Left lobe of liver (tissue), 2 donors: Measurements from ENCODE around the gene CAMTA1. TPM values are rescaled to one million over a fixed set of nuclear protein-coding genes. Genes with fewer than 3 reads are reported as not detected.

Experiments
- ATAC-seq: fragments of 200-7000 bp; cut with Tn5 transposase; one replicate; pipeline ENCODE4 v1.9.1; 2020; ENCODE audit warnings: mild to moderate bottlenecking, moderate library complexity
- DNase-seq: peaks from one replicate; pipeline ENCODE4 v3.0.0-alpha.2; 2020; ENCODE audit warnings: low spot score
- total RNA-seq: library from RNA; stranded (reverse); gene quantifications from one replicate; pipeline ENCODE4 v1.2.1, GENCODE V29; 2021
- donor health status: DM: no; HTN: no; CAD: no; lungs with moderate emphysema.
- donor health status: DM: no; HTN: yes; CAD: no.

CAMTA1 gene
- total RNA-seq, 1 donor from 2014 or later: 33.6 TPM

DNA sequence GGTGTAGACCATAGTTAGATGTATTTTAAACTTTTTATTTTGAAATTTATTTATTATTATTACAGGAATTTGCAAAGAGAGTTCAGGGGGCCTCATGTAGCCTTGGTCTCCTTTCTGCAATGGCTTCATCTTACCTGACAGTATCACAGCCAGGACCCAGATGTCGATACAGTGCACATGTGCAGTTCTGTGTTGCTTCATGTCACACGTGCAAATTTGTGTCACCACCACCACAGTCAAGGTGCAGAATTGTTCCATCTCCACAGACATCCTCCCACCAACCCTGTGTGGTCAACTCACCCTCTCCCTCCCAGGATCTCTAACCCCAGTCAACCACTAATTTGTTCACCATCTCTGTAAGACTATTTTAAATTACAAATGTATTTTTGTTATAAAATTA lies 184.5 kb downstream of the CAMTA1 start:
- ATAC-seq (no peak), DNase-seq (no peak)

- DNase-seq: no peak
- ATAC-seq: no peak
Observed at GRCh38 chr1:6970221-6970620, 185.0 kb downstream of the CAMTA1 start.

- DNase-seq: no peak
- ATAC-seq: no peak
Observed at GRCh38 chr1:6971048-6971447, 185.8 kb downstream of the CAMTA1 start.

GRCh38 chr1:6971699-6972098 lies 186.4 kb downstream of the CAMTA1 start:
- no peak for ATAC-seq
- DNase-seq: no peak

DNA sequence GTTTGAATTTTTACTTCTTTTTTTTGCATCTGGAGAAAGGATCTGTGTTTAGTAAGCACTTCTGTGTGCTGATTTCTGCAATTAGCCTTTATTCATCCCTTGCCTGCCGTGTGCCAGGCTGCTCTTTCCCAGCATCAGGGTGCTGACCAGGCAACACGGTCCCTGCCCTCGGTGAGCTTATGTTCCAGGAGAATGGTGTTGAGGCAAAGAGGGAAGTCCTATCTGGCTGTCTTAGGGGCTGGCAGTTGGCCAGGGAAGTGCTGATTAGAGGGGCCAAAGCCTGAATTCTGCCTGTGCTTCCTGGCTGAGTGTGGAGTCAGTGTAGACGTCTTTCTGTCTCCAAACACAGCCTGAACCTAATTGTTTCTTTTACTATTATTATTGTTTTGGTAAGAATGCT lies 187.1 kb downstream of the CAMTA1 start:
- ATAC-seq (no peak), DNase-seq (no peak)

- ATAC-seq: no peak
- DNase-seq: no peak
Observed at GRCh38 chr1:6975331-6976043, 190.2 kb downstream of the CAMTA1 start.

- ATAC-seq (no peak), DNase-seq (no peak)
Observed at GRCh38 chr1:6976044-6976375, 190.8 kb downstream of the CAMTA1 start.

DNA sequence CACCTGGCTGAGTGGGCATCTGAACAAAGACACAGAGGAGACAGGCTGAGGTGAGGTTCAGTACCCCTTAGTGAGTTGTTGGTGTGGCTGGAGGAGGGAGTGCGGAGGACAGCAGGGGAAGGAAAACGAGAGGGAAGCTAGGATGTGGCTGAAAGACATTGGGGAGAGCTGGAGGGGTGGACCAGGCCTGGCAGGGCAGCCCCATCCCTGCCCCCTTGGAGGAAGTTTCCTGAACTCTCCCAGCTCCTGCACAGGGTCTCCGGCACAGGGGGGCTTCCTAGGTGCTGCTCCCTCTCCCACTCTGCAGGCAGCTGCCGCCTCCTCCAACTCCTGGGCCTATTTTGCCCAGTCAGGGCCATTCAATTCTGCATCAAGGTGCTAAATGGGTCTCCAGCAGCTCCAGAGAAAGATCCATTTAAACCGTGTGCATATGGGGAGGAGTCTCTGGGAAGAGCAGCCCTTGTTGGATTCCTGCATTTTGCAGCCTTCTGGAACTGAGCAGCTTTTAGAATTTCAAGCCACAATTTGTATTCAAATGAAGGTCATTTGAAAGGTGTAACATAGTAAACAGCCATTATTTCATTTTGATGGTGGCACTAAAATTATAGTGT lies 193.9 kb downstream of the CAMTA1 start:
- no peak for DNase-seq
- no peak for ATAC-seq

DNA sequence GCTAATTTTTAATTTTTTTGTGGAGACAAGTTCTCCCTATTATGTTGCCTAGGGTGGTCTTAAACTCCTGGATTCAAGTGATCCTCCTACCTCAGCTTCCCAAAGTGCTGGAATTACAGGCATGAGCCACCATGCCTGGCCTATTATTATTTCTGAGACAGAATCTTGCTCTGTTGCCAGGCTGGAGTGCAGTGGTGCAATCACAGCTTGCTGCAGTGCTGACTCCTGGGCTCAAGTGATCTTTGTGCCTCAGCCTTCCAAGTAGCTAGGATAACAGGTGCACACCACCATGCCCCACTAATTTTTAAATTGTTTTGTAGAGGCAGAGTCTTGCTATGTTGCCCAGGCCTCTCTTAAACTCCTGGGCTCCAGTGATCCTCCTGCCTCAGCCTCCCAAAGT lies 196.3 kb downstream of the CAMTA1 start:
- ATAC-seq (no peak), DNase-seq (no peak)

DNA sequence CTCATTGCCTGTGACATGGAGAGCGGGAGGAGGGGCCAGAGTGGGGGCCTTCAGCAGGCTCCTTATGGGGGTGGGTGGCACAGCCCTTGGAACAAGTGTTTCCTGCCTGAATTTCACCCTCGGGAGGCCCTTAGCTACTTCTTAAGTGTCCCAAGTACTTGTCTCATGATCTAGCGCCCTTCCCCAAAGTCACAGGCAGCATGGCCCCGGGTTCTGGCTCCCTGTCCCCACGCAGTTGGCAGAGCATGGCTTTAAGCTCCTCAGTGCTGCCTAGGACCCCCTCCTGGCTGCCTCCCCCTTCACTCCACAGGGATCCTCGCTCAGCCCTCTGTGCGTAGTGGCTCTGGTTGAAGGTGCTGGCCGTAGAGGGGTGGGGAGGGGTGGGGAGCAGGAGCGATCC lies 197.2 kb downstream of the CAMTA1 start:
- no peak for ATAC-seq
- DNase-seq: no peak

DNA sequence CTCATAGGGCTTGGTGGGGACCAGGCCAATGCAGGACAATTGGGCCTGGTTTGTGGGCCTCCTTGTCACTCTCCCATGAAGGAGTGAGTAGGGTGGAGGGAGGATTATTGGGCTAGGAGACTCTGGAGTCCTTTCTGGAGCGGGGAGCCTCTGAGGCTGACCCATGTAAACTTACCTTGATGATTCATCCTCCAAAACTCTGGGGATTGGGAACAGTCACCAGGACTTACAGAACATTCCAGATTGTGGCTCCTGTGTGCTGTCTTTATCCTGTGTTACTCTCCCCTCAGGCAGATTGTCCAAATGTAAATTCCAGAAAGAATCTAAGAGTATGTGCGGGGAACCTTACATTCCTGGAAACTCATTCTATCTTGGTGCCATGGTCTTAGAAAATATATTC lies 197.6 kb downstream of the CAMTA1 start:
- ATAC-seq (no peak), DNase-seq (no peak)

DNA sequence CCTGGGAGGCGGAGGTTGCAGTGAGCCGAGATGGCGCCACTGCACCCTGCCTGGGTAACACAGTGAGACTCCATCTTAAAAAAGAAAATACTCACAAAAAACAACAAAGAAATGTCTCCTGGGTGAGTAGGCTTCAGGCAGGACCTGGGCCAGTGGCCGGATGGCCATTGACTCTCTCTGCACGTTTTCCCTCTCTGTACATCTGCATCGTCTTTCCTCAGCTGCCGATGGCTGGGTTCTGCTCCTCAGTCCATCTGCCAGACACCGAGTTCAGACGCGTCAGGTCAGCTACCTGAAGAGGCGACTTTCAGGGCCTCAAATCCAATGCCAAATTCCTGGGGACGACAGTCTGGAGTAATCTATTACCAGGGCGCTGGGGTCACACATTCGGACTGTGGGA lies 199.3 kb downstream of the CAMTA1 start:
- DNase-seq: no peak

DNA sequence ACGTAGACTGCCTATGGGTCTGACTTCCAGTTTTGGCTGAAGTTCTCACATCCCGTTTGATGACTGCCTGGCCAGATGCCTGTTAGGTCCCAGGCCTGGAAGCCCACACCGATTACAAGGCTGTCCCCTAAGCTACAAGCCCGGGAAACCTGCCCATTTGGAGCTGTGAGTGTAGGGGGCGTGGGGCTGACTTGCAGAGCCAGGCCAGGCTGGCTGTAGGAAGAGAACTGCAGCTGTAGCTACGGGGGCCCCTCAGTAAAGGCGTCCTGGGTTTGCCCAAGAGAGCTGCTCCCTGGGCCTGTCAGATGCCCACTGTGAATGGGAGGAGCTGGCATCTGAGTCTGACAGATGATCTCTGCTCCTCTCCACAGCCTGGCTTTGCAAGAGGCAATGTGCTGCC lies 199.7 kb downstream of the CAMTA1 start:
- ATAC-seq: no peak
- no peak for DNase-seq

More for the DNA sequence above, 199.3 kb downstream of the CAMTA1 start:
- no peak for ATAC-seq

- no peak for ATAC-seq
- no peak for DNase-seq
Observed at GRCh38 chr1:6985549-6986276, 200.5 kb downstream of the CAMTA1 start.

DNA sequence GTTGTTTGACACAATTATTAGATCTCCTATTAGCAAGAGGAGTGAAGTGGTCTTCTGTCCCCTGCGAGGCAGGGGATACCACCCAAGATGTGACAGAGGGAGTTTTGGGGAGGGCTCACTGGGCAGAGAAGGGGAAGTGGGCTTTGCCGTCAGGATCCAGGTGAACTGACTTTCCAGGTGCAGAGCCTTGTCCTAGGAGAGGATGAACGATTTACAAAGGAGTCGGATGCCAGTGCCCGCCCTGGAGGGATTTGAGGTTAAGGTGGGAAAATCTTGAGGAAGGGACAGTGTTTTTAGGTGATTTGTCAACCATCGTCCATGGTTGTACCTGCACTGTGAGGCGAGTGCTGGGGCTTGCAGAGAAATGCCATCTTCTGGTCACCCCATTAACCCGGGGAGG lies 201.0 kb downstream of the CAMTA1 start:
- no peak for DNase-seq

GRCh38 chr1:6987940-6988339 lies 202.7 kb downstream of the CAMTA1 start:
- no peak for ATAC-seq

More for the DNA sequence above, 201.0 kb downstream of the CAMTA1 start:
- ATAC-seq: no peak

DNA sequence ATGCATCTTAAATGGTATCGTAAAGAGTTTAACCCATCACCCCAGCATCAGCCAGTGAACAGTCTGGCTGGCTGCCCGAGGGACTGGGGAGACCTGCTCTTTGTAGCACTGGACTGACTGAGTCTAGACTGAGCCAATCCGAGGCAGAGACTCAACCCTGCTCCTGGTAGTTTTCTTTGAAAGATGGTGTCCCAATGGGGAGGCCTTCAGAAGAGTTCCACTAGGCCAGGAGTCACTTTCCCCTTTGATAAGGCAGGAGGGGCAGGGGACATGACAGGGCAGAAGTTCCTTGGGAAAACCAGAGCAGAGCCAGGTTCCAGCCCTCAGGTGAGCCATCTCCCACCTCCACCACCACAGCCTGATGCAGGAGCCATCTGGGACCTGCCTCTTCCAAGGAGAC lies 203.5 kb downstream of the CAMTA1 start:
- DNase-seq (no peak), ATAC-seq (no peak)

More at GRCh38 chr1:6987940-6988339, 202.7 kb downstream of the CAMTA1 start:
- DNase-seq: no peak

DNA sequence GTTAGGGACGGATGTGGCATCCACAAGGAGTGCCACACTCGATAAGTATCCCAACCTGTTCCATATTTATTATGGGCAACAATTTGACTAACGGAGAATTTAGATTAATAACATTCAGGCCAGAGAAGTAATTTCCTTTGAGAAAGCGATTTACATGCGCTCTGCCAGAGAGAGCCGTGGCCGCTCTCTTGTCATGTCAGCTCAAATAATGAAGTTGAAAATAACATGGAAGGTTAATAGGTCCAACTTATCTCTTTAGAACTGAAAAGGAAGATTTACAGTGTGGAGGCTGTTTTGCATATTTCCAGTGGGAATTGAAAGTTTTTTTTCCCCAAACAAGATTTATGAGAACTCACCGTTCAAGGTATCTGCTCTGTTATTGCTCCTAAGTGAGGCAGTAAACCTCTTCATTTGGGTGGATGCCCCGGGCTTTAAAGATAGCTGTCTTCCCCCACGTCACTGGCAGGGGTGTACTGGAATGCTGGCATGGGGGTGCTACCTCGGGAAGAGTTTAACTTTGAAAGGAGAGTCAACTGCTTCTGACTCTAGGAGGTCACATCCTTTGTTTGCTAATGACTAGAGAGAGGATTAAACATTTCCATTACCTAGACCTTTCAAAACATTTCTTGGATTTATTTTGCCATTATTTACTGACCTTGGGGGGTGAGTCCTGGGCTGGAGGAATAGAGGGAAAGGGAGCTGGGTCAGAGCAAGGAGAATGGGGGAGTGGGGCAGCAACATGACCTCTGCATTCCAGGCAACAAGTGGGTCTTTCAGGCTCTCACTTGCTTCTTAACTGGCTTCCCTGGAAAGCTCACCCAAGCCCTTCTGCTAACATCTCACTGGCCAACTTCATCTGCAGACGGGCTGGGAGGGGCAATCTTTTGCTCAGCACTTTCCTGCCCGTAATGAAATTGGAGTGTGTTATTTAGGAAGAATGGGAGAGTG lies 204.2 kb downstream of the CAMTA1 start:
- DNase-seq (no peak), ATAC-seq (no peak)

GRCh38 chr1:6991266-6991665 lies 206.0 kb downstream of the CAMTA1 start:
- ATAC-seq (no peak), DNase-seq (no peak)

DNA sequence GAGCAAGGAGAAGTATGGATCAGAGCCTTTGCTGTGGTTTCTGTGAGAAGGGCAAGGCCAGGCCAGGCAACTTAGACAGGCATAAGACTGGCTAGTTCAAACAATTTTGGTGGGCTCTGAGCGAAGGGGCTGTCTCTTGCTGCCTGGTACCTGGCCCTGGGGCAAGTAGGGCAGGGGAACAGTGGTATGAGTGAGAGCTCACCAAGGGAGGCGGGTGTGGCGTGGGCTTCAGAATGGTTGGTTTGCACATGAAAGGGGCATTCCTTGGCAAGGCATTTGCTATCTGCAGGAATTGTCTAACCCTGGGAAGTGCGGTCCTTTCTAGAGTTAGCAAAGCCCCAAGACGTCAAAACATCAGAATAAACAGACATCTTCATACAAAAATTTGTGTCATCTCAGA lies 210.5 kb downstream of the CAMTA1 start:
- no peak for DNase-seq
- no peak for ATAC-seq

DNA sequence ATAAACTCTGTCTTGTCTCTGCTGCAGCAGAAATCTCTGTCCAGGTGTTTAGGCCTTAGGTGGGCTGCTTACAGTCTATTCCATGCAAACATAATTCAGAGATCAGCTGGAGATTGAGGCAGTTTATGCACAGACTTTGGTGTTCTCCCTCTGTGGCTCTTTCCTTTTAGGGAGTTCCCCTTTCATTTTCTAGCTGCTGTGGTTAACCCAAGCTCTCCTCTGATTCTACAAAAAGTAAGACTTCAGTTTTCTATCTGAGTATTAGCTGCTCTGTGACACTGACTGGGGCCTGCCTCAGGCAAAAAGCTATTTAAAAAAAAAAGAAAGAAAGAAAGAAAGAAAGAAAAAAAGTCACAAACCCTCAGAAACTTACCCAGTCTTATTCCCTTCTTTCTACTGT lies 211.1 kb downstream of the CAMTA1 start:
- ATAC-seq (no peak), DNase-seq (no peak)
